Fibroblast of villous mesenchyme (primary cell): ENCODE data around the gene CCDC93. TPM values are rescaled to one million over a fixed set of nuclear protein-coding genes. Genes with fewer than 3 reads are reported as not detected.

Experiments used
- DNase-seq: peaks from one replicate; pipeline ENCODE4 v3.0.0-alpha.2; 2010; ENCODE audit warnings: low read depth
- H3K4me3 ChIP-seq: 2 replicates; pipeline ENCODE4 v1.5.1; 2011; ENCODE audit warnings: low read depth, mild to moderate bottlenecking, low read length
- total RNA-seq: library from RNA; depleted of rRNA; stranded (reverse); fragments of >200 nt; gene quantifications from 2 replicates; pipeline ENCODE4 v1.2.3, GENCODE V29; 2012
- TF ChIP-seq, protein P1 (sequence below): IDR thresholded peaks from 2 replicates; pipeline ENCODE4 v1.5.1; 2012; ENCODE audit warnings: low read depth, mild to moderate bottlenecking, low read length; ENCODE audit not compliant: insufficient read depth

The CCDC93 gene
- total RNA-seq, 1 donor: 28.1 TPM

DNA sequence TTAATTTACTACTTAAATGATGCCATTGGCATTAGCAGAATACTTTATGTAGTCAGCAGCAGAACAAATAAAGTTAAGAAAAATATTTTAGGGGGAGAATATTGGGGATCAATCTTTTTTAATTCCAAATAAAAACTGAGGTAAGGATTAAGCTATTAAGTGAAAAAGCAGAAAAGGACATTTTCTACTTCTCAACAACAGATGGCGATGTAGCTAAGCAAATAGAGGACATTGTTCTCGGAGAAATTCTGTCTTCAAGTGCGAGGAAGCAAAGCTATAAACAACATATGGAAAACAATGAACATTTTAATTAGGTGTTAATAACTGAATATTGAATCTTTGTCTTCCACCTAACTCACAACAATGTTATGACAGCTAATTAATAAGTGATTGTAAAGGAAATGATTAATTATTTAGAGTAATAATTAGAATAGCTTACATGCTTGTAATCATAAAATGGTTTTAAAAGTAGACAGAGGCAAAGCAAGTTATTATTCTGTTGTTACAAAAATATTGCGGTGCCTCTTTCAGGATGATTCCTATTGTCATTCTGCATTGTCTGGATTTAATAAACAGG is 32.9 kb upstream of the CCDC93 start:
- DNase-seq: peak; percentile 57
- TF ChIP-seq, protein P1, sequence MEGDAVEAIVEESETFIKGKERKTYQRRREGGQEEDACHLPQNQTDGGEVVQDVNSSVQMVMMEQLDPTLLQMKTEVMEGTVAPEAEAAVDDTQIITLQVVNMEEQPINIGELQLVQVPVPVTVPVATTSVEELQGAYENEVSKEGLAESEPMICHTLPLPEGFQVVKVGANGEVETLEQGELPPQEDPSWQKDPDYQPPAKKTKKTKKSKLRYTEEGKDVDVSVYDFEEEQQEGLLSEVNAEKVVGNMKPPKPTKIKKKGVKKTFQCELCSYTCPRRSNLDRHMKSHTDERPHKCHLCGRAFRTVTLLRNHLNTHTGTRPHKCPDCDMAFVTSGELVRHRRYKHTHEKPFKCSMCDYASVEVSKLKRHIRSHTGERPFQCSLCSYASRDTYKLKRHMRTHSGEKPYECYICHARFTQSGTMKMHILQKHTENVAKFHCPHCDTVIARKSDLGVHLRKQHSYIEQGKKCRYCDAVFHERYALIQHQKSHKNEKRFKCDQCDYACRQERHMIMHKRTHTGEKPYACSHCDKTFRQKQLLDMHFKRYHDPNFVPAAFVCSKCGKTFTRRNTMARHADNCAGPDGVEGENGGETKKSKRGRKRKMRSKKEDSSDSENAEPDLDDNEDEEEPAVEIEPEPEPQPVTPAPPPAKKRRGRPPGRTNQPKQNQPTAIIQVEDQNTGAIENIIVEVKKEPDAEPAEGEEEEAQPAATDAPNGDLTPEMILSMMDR: peak; percentile 67
- H3K4me3 ChIP-seq: no peak overlapping the region

GRCh38 chr2:118045286-118045685 is 31.4 kb upstream of the CCDC93 start:
- DNase-seq: no peak
- TF ChIP-seq, protein P1: no peak
- H3K4me3 ChIP-seq: no peak overlapping the region

GRCh38 chr2:118044854-118045253 is 31.0 kb upstream of the CCDC93 start:
- no peak overlapping the region for H3K4me3 ChIP-seq
- DNase-seq: no peak
- TF ChIP-seq, protein P1: no peak

GRCh38 chr2:118044103-118044716 is 30.3 kb upstream of the CCDC93 start:
- TF ChIP-seq, protein P1: no peak
- H3K4me3 ChIP-seq: no peak overlapping the region
- no peak for DNase-seq

DNA sequence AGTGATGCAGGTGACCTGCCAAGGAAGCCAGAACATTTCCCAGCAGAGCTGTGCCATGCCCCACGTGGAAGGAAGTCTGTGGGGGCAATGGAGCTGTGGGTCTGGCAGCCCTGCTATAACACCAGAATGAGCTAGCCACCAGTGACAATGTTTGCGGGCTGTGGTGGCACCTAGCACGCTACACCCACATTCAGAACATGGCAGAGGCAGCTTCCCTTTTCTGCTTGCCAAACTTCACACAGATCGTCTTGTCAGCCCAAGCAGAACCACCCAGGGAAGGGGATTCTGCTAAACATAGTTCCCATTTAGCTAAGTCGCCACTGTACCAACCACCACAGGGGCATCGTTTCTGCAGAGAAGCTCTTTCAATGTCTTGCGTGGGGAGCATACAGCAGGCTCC is 27.0 kb upstream of the CCDC93 start:
- TF ChIP-seq, protein P1: no peak
- no peak overlapping the region for H3K4me3 ChIP-seq
- DNase-seq: no peak

GRCh38 chr2:118032169-118033013 is 18.5 kb upstream of the CCDC93 start:
- DNase-seq: peak; percentile 38
- H3K4me3 ChIP-seq: no peak overlapping the region
- TF ChIP-seq, protein P1: peak; percentile 77
